Ureter (tissue), 1 donor: ENCODE measurements around the gene PCDHB11. TPM values are rescaled to one million over a fixed set of nuclear protein-coding genes. Genes with fewer than 3 reads are reported as not detected.
"Not testable (repeated sequence)": the region's sequence is repeated elsewhere in the genome, so short reads cannot be mapped to it uniquely, and the experiment has no call there.

Experiments used
- DNase-seq: peaks from one replicate; pipeline ENCODE4 v3.0.0-alpha.2; 2020; ENCODE audit warnings: low spot score
- total RNA-seq: library from RNA; stranded (reverse); gene quantifications from one replicate; pipeline ENCODE4 v1.2.4, GENCODE V29; 2023
- donor health status: DM: yes; HTN: yes; CAD: no.

The PCDHB11 gene
- total RNA-seq, 1 donor from 2014 or later: 2.1 TPM

DNA sequence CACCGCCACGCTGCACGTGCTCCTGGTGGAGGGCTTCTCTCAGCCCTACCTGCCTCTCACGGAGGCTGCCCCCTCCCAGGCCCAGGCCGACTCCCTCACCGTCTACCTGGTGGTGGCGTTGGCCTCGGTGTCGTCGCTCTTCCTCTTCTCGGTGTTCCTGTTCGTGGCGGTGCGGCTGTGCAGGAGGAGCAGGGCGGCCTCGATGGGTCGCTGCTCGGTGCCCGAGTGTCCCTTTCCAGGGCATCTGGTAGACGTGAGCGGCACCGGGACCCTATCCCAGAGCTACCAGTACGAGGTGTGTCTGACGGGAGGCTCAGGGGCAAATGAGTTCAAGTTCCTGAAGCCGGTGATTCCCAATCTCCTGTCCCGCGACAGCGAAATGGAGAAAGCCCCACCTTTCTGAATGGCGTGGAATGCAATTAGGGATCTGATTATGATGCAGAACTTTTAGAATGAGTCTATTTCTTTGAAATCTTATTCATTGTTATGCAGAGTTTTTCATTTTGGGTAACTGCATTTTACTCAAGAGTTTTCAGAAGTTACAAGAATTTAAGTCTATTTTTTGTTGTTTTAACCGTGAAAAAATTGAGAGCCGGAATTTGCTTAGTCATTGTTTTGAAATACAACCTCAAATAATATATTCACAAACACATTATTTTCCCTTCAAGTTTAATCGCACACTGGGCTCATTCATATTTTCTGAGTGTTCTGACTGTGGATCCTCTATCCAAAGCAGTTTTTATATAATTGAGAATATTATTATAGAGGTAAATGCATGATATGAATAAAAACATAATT is 37.3 kb downstream of the PCDHB11 start:
- DNase-seq: no peak

DNA sequence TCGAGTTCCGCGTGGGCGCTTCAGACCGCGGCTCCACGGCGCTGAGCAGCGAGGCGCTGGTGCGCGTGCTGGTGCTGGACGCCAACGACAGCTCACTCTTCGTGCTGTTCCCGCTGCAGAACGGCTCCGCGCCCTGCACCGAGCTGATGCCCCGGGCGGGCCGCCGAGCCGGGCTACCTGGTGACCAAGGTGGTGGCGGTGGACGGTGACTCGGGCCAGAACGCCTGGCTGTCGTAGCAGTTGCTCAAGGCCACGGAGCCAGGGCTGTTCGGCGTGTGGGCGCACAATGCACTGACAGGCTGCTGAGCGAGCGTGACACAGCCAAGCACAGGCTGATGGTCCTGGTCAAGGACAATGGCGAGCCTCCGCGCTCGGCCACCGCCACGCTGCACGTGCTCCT is 42.1 kb downstream of the PCDHB11 start:
- no peak for DNase-seq

DNA sequence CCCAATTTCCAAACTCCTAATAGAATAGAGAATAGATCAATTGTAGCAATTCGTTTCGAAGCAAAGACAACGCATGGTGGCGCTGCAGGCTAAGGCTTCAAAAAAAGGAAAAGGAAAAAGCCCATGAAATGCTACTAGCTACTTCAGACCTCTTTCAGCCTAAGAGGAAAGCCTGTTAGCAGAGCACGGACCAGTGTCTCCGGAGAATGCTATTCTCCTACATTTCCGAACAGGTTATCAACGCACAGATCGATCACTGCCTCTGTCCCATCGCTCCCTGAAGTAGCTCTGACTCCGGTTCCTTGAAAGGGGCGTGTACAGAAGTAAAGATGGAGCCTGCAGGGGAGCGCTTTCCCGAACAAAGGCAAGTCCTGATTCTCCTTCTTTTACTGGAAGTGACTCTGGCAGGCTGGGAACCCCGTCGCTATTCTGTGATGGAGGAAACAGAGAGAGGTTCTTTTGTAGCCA is 45.9 kb downstream of the PCDHB11 start, which contains the start of gene PCDHB15:
TSS of gene PCDHB15 (plus strand) at position 146 of the 468 bp plus-strand sequence. CDS start at position 330, 184 bp downstream.
- DNase-seq: no peak

DNA sequence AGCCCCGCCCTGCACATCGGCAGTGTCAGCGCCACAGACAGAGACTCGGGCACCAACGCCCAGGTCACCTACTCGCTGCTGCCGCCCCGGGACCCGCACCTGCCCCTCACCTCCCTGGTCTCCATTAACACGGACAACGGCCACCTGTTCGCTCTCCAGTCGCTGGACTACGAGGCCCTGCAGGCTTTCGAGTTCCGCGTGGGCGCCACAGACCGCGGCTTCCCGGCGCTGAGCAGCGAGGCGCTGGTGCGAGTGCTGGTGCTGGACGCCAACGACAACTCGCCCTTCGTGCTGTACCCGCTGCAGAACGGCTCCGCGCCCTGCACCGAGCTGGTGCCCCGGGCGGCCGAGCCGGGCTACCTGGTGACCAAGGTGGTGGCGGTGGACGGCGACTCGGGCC is 47.5 kb downstream of the PCDHB11 start:
- DNase-seq: not testable (repeated sequence)

DNA sequence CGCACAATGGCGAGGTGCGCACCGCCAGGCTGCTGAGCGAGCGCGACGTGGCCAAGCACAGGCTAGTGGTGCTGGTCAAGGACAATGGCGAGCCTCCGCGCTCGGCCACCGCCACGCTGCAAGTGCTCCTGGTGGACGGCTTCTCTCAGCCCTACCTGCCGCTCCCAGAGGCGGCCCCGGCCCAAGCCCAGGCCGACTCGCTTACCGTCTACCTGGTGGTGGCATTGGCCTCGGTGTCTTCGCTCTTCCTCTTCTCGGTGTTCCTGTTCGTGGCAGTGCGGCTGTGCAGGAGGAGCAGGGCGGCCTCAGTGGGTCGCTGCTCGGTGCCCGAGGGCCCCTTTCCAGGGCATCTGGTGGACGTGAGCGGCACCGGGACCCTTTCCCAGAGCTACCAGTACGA is 48.0 kb downstream of the PCDHB11 start:
- not testable (repeated sequence) for DNase-seq

DNA sequence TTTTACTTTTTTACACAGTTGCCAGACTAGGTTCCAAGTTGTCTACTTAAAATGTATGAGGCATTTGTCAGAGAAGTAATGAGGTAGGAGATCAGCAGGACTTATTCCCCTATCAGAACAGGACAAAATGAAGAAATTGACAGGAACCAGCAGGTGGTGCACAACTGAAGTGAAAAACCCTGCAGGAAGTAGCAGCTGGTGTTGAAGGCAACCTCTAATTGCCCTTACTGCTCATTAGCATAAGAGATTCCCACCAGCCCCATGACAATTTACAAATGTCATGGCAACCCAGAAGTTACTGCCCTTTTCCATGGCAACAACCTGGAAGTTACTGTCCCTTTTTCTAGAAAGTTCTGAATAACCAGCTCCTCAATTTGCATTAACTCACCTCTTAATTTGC is 51.1 kb downstream of the PCDHB11 start:
- no peak for DNase-seq

Other genes starting within 250 kb of the PCDHB11 start
- gene PCDHAC2, start 233.2 kb upstream of the PCDHB11 start, total RNA-seq: 4.0 TPM
- gene PCDHB1, start 148.3 kb upstream of the PCDHB11 start, total RNA-seq: 0.13 TPM
- gene PCDHB2, start 105.0 kb upstream of the PCDHB11 start, total RNA-seq: 1.8 TPM
- 1.1 TPM for gene PCDHB3, start 99.2 kb upstream of the PCDHB11 start, total RNA-seq
- gene PCDHB4, start 77.8 kb upstream of the PCDHB11 start, total RNA-seq: 2.2 TPM
- gene PCDHB5, start 64.4 kb upstream of the PCDHB11 start, total RNA-seq: 2.9 TPM
- 1.6 TPM for gene PCDHB6, start 49.6 kb upstream of the PCDHB11 start, total RNA-seq
- gene PCDHB7, start 27.0 kb upstream of the PCDHB11 start, total RNA-seq: 2.4 TPM
- 1.7 TPM for gene PCDHB8, start 21.8 kb upstream of the PCDHB11 start, total RNA-seq
- gene PCDHB16, start 17.2 kb upstream of the PCDHB11 start, total RNA-seq: 3.4 TPM
- gene PCDHB9, start 12.5 kb upstream of the PCDHB11 start, total RNA-seq: 1.9 TPM
- gene PCDHB10, start 7.3 kb upstream of the PCDHB11 start, total RNA-seq: 2.5 TPM
- gene PCDHB12, start 9.1 kb downstream of the PCDHB11 start, total RNA-seq: 2.8 TPM
- gene PCDHB13, start 14.3 kb downstream of the PCDHB11 start, total RNA-seq: 6.2 TPM
- 6.8 TPM for gene PCDHB14, start 23.7 kb downstream of the PCDHB11 start, total RNA-seq
- 4.3 TPM for gene PCDHB15, start 45.8 kb downstream of the PCDHB11 start, total RNA-seq
- 1.3 TPM for gene SLC25A2, start 104.4 kb downstream of the PCDHB11 start, total RNA-seq
- 56.6 TPM for gene TAF7, start 121.2 kb downstream of the PCDHB11 start, total RNA-seq
- 0.57 TPM for gene PCDHGA1, start 130.9 kb downstream of the PCDHB11 start, total RNA-seq
- 2.6 TPM for gene PCDHGA2, start 139.1 kb downstream of the PCDHB11 start, total RNA-seq
- 2.9 TPM for gene PCDHGA3, start 144.2 kb downstream of the PCDHB11 start, total RNA-seq
- gene PCDHGB1, start 150.5 kb downstream of the PCDHB11 start, total RNA-seq: 3.0 TPM
- gene PCDHGA4, start 155.4 kb downstream of the PCDHB11 start, total RNA-seq: 4.2 TPM
- gene PCDHGB2, start 160.4 kb downstream of the PCDHB11 start, total RNA-seq: 4.3 TPM
- gene PCDHGA5, start 164.5 kb downstream of the PCDHB11 start, total RNA-seq: 4.6 TPM
- gene PCDHGB3, start 170.6 kb downstream of the PCDHB11 start, total RNA-seq: 3.2 TPM
- 6.1 TPM for gene PCDHGA6, start 174.3 kb downstream of the PCDHB11 start, total RNA-seq
- gene PCDHGA7, start 183.1 kb downstream of the PCDHB11 start, total RNA-seq: 5.8 TPM
- gene PCDHGB4, start 188.1 kb downstream of the PCDHB11 start, total RNA-seq: 8.0 TPM
- 3.3 TPM for gene PCDHGA8, start 193.0 kb downstream of the PCDHB11 start, total RNA-seq
- gene PCDHGB5, start 198.3 kb downstream of the PCDHB11 start, total RNA-seq: 12.1 TPM
- 8.9 TPM for gene PCDHGA9, start 203.2 kb downstream of the PCDHB11 start, total RNA-seq
- gene PCDHGB6, start 208.4 kb downstream of the PCDHB11 start, total RNA-seq: 8.2 TPM
- gene PCDHGA10, start 213.4 kb downstream of the PCDHB11 start, total RNA-seq: 7.4 TPM
- gene PCDHGB7, start 218.1 kb downstream of the PCDHB11 start, total RNA-seq: 11.7 TPM
- 5.1 TPM for gene PCDHGA11, start 221.4 kb downstream of the PCDHB11 start, total RNA-seq
- 5.0 TPM for gene PCDHGA12, start 230.9 kb downstream of the PCDHB11 start, total RNA-seq